ENCODE data around the gene SRL. TPM values are rescaled to one million over a fixed set of nuclear protein-coding genes. Genes with fewer than 3 reads are reported as not detected.

The SRL gene
- total and polyA plus RNA-seq, 11 donors: 218 to 760 (median 491) TPM

DNA sequence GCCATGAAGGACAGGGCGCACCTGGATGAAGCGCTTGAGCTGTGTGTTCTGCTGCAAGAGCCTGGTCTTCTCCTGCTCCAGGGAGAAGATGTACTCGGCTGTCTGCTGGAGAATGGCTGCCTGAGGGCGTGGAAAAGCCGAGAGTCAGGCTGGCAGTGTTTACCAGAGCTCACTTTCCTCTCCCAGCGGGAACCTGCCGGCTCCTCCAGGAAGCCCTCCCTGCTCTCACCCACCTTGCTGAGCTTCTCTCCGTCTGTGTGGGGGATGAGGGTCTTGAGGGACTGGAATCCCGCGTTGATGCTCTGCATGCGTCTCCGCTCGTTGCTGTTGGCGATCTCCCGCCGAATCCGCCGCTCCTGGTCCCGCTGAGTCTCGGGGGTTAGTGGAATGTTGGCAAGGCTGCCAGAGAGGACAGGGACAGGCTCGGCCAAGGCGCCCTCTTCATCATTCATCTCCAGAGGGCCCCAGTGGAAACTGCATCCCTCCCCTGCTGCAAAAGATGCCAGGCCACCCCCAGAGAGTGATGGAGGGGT lies 20.5 kb upstream of the SRL start:
- TF ChIP-seq POLR2A (IDR thresholded peaks at IDR 0.05): no peak
- TF ChIP-seq, protein P1, sequence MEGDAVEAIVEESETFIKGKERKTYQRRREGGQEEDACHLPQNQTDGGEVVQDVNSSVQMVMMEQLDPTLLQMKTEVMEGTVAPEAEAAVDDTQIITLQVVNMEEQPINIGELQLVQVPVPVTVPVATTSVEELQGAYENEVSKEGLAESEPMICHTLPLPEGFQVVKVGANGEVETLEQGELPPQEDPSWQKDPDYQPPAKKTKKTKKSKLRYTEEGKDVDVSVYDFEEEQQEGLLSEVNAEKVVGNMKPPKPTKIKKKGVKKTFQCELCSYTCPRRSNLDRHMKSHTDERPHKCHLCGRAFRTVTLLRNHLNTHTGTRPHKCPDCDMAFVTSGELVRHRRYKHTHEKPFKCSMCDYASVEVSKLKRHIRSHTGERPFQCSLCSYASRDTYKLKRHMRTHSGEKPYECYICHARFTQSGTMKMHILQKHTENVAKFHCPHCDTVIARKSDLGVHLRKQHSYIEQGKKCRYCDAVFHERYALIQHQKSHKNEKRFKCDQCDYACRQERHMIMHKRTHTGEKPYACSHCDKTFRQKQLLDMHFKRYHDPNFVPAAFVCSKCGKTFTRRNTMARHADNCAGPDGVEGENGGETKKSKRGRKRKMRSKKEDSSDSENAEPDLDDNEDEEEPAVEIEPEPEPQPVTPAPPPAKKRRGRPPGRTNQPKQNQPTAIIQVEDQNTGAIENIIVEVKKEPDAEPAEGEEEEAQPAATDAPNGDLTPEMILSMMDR (IDR thresholded peaks at IDR 0.05): no peak
- Histone ChIP-seq H3K4me3 (no peak overlapping the region), H3K36me3 (peaks cover 0 to 22% (median 6%) of the 10 kb centered on the region in 9 donors), H3K27ac (no peak overlapping the region), H3K27me3 (no peaks in the 10 kb centered on the region), H3K9me3 (no peaks in the 10 kb centered on the region), H3K4me1 (peaks cover 0 to 30% (median 11%) of the 10 kb centered on the region in 12 donors)
- intact Hi-C loops (cut with DNase I): loop anchor here in 2 of 10 donors (5.0 to 10.0 kb wide), 2 partner anchors 142 to 280 kb away; no protein-coding TSS in a partner anchor
- ATAC-seq: no peak
- no peak for DNase-seq
- WGBS, 4 donors: 93 to 97% (median 96%) methylated on average over 22 of the region's 22 CpGs

DNA sequence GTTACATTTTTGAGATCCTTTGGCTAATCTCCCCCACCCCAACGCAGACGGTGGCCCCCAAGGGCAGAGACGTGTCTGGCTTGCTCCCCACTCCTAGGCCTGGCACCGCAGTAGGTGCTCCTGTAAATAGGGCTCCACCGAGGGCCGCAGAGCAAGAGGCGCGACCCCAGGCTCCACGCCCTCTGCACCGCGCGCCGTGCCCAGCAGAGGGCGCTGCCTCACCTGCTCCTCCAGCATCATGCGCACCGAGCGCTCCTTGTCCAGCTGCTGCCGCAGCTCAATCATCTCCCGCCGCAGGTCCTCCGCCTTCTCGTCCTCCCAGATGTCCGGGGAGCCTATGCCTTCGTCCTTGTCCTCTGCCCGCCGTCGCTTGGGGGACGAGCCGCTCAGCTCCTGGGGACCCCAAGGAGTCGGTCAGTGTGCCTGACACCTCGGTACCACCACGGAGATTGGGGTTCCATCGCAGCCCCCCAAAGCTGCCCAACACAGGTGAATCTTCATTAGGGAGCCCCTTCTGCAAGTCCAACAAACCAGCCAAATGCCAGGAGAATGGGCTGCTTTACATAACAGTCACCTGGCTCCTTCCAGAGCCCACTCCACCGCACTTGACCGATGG lies 19.8 kb upstream of the SRL start:
- intact Hi-C loops (cut with DNase I): loop anchor here in 2 of 10 donors (5.0 to 10.0 kb wide), 2 partner anchors 143 to 279 kb away; no protein-coding TSS in a partner anchor
- WGBS, 4 donors: 74 to 82% (median 77%) methylated on average over 33 to 35 of the region's 35 CpGs
- TF ChIP-seq, protein P1 (IDR thresholded peaks at IDR 0.05): peak; percentile 47 to 78 (median 58)
- no peak for TF ChIP-seq POLR2A (IDR thresholded peaks at IDR 0.05)
- peaks cover 0 to 22% (median 6%) of the 10 kb centered on the region in 9 donors for H3K36me3 ChIP-seq
- H3K27me3 ChIP-seq: no peaks in the 10 kb centered on the region
- DNase-seq: peak in 1 of 5 donors; percentile 60
- H3K27ac ChIP-seq: no peak overlapping the region
- H3K4me3 ChIP-seq: no peak overlapping the region
- peaks cover 0 to 30% (median 11%) of the 10 kb centered on the region in 12 donors for H3K4me1 ChIP-seq
- no peaks in the 10 kb centered on the region for H3K9me3 ChIP-seq
- ATAC-seq: no peak

DNA sequence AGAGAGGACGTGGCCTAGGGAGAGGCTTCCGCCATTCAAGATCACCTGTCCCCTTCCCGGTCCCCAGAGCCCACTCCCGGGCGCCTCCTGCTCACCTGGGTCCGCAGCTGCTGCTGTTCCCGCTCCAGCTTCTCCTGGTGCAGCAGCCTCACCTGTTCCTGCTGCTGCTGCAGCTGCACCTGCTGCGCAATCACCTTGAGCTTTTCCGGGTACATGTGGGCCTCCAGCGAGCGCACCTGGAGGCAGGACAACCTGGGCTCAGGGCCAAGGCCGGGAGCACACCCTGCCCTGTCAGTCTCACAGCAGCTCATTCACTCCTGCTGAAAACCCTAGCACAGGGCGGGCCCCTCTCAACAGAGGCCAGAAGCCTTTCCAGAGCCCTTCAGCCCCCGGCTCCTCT lies 18.5 kb upstream of the SRL start:
- Histone ChIP-seq H3K36me3 (peaks cover 0 to 22% (median 6%) of the 10 kb centered on the region in 9 donors), H3K4me3 (no peak overlapping the region), H3K27ac (no peak overlapping the region), H3K27me3 (no peaks in the 10 kb centered on the region), H3K4me1 (peaks cover 0 to 23% (median 11%) of the 10 kb centered on the region in 12 donors), H3K9me3 (no peaks in the 10 kb centered on the region)
- DNase-seq (no peak), ATAC-seq (no peak)
- WGBS, 4 donors: 92 to 97% (median 97%) methylated on average over 11 to 14 of the region's 14 CpGs
- TF ChIP-seq POLR2A (IDR thresholded peaks at IDR 0.05): no peak
- TF ChIP-seq, protein P1 (IDR thresholded peaks at IDR 0.05): no peak
- intact Hi-C loops (cut with DNase I): loop anchor here in 2 of 10 donors (5.0 to 10.0 kb wide), 2 partner anchors 144 to 278 kb away; no protein-coding TSS in a partner anchor

Measured in heart left ventricle (tissue), 16 donors.